Esophagus squamous epithelium (tissue), 5 donors: ENCODE results near the gene AMH. TPM values are rescaled to one million over a fixed set of nuclear protein-coding genes. Genes with fewer than 3 reads are reported as not detected.
"Not testable (repeated sequence)": the region's sequence is repeated elsewhere in the genome, so short reads cannot be mapped to it uniquely, and the experiment has no call there.

ENCODE experiments used
- DNase-seq: peaks from one replicate; lab custom pipeline; 2025; lab: John Stamatoyannopoulos, UW
- H3K27ac ChIP-seq, 4 donors: fragments of 200-600 bp; sonication (generic); one replicate each; pipeline ENCODE4 v1.5.1; 2016 to 2019; ENCODE audit warnings: mild to moderate bottlenecking in 1 of 4
- H3K27me3 ChIP-seq, 4 donors: fragments of 200-600 bp; sonication (generic); 1 replicate in 3 of 4; 2 replicates in 1 of 4; pipeline versions ENCODE4 v1.5.1 to v1.6.0; 2017 to 2021; ENCODE audit warnings: antibody characterized with exemption in 1 of 4
- H3K36me3 ChIP-seq, 3 donors: fragments of 200-600 bp; sonication (generic); one replicate each; pipeline ENCODE4 v1.5.1; 2016 to 2019
- H3K4me1 ChIP-seq, 3 donors: fragments of 200-600 bp; sonication (generic); one replicate each; pipeline ENCODE4 v1.5.1; 2017 to 2019
- H3K4me3 ChIP-seq, 4 donors: fragments of 200-600 bp; sonication (generic); 1 replicate in 3 of 4; 2 replicates in 1 of 4; pipeline ENCODE4 v1.5.1; 2016 to 2019; ENCODE audit warnings: mild to moderate bottlenecking in 2 of 4, moderate library complexity in 1 of 4
- H3K9me3 ChIP-seq, 3 donors: fragments of 200-600 bp; sonication (generic); one replicate each; pipeline ENCODE4 v1.5.1; 2016 to 2019
- POLR2A ChIP-seq, 4 donors: fragments of 450-650 bp; IDR thresholded peaks; one replicate each; pipeline ENCODE4 v1.6.1; 2017; ENCODE audit warnings: antibody characterized with exemption in 4 of 4, mild to moderate bottlenecking in 4 of 4, moderate library complexity in 3 of 4
- WGBS, 2 donors: methylation state at CpG; one replicate each; pipeline ENCODE4 v1.1.5; 2018; 5-methylcytosine and 5-hydroxymethylcytosine counted together
- intact Hi-C: fragments of 100-400 bp; cut with DNase I; formaldehyde crosslinking; loops from one replicate; pipeline ENCODE4 v1.15.0; 2022
- total RNA-seq, 4 donors: library from RNA; depleted of rRNA; stranded (reverse); fragments of >200 nt; gene quantifications; one replicate each; pipeline ENCODE4 v1.1.0, GENCODE V29; 2016
- TF ChIP-seq, protein P1 (sequence below), 6 experiments: fragments of 450-650 bp in 4 of 6; fragments of 200-600 bp in 2 of 6; sonication (generic) in 2 of 6; IDR thresholded peaks; one replicate each; pipeline ENCODE4 v1.5.1; 2016 to 2019; ENCODE audit warnings: antibody characterized with exemption in 6 of 6, mild to moderate bottlenecking in 4 of 6, moderate library complexity in 4 of 6
- donor health status: DM: yes; HTN: yes; CAD: no.

AMH gene
- total RNA-seq = 1 to 10 TPM in 1 of 4 donors, under 1 TPM in 2, not detected in 1; 0.76 to 1.1 (median 0.88) TPM

DNA sequence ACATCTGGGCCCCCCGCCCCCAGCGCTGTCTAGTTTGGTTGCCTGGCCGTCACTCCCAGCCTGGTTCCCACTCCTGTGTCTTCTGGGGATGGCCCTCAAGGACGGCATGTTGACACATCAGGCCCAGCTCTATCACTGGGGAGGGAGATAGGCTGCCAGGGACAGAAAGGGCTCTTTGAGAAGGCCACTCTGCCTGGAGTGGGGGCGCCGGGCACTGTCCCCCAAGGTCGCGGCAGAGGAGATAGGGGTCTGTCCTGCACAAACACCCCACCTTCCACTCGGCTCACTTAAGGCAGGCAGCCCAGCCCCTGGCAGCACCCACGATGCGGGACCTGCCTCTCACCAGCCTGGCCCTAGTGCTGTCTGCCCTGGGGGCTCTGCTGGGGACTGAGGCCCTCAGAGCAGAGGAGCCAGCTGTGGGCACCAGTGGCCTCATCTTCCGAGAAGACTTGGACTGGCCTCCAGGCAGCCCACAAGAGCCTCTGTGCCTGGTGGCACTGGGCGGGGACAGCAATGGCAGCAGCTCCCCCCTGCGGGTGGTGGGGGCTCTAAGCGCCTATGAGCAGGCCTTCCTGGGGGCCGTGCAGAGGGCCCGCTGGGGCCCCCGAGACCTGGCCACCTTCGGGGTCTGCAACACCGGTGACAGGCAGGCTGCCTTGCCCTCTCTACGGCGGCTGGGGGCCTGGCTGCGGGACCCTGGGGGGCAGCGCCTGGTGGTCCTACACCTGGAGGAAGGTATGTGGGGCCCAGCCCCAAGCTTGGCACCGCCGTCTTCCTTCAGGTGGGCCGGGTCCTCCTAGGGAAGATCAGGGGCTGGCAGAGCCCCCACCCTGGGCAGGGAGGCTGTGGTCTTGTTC, at the start of gene AMH:
Gene AMH, plus strand, starts transcription at position 314 of the 857 bp plus-strand sequence. Its CDS starts 10 bp downstream, at position 324.
- no peak for TF ChIP-seq POLR2A (IDR thresholded peaks at IDR 0.05)
- TF ChIP-seq, protein P1, sequence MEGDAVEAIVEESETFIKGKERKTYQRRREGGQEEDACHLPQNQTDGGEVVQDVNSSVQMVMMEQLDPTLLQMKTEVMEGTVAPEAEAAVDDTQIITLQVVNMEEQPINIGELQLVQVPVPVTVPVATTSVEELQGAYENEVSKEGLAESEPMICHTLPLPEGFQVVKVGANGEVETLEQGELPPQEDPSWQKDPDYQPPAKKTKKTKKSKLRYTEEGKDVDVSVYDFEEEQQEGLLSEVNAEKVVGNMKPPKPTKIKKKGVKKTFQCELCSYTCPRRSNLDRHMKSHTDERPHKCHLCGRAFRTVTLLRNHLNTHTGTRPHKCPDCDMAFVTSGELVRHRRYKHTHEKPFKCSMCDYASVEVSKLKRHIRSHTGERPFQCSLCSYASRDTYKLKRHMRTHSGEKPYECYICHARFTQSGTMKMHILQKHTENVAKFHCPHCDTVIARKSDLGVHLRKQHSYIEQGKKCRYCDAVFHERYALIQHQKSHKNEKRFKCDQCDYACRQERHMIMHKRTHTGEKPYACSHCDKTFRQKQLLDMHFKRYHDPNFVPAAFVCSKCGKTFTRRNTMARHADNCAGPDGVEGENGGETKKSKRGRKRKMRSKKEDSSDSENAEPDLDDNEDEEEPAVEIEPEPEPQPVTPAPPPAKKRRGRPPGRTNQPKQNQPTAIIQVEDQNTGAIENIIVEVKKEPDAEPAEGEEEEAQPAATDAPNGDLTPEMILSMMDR (IDR thresholded peaks at IDR 0.05) = no peak
- peaks cover 32 to 53% (median 45%) of the 10 kb centered on the region in 3 donors for H3K36me3 ChIP-seq
- peaks cover 23 to 60% (median 29%) of the 10 kb centered on the region in 4 donors for H3K27me3 ChIP-seq
- no peak for DNase-seq
- H3K4me1 ChIP-seq = peaks cover 27 to 60% (median 43%) of the 10 kb centered on the region in 3 donors
- 61 to 70% methylated on average over 3 to 4 of the region's 27 CpGs for whole genome bisulfite sequencing, 2 donors
- H3K27ac ChIP-seq = no peak within 1 kb of the TSS
- H3K4me3 ChIP-seq = no peak within 1 kb of the TSS
- H3K9me3 ChIP-seq = no peaks in the 10 kb centered on the region
- intact Hi-C loops = no loop called here

DNA sequence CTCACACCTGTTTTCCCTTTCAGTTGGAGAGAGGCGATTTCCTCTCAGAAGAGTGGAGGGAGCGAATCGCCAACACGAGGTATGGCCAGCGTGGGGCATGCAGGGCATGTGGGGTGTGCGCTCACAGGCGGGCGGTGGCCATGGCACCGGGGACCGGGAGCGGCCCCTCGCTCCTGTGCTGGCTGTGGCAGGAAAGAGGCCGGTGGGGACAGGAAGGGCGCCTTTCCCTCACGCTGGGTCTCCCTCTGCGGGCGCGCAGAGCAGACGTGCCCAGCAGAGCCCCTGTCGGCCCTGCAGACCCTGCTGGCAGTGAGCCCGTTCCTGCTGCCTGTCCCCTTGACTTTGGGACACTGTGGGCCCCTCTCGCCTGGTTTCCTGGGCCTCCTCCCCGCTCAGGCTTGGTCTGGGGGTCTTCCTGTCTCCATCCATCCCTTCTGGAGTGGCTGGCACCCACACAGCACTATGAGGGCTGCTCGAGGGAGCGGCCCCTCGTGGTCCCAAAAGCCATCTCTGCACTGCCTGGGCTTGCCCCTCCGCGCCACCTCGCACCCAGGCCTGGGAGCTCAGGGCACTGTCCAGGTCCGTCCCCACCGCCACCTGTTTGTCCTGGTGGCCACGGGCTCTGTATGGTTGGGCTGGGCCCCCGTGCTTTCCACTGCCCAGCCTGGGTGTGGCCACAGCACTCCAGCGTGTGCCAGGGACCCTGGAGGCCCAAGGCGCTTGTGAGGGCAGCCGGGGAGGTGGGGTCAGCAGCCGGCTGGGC, 49.1 kb upstream of the AMH start:
- intact Hi-C loops = no loop called here
- Histone ChIP-seq H3K36me3 (peaks cover 3 to 85% (median 5%) of the 10 kb centered on the region in 3 donors), H3K9me3 (no peaks in the 10 kb centered on the region), H3K4me1 (peaks cover 13 to 40% (median 13%) of the 10 kb centered on the region in 3 donors), H3K27ac (no peak overlapping the region), H3K27me3 (no peaks in the 10 kb centered on the region), H3K4me3 (no peak overlapping the region)
- DNase-seq = no peak
- TF ChIP-seq, protein P1 (IDR thresholded peaks at IDR 0.05) = no peak
- no peak for TF ChIP-seq POLR2A (IDR thresholded peaks at IDR 0.05)
- WGBS, 2 donors = 78 to 82% methylated on average over 8 to 12 of the region's 37 CpGs

DNA sequence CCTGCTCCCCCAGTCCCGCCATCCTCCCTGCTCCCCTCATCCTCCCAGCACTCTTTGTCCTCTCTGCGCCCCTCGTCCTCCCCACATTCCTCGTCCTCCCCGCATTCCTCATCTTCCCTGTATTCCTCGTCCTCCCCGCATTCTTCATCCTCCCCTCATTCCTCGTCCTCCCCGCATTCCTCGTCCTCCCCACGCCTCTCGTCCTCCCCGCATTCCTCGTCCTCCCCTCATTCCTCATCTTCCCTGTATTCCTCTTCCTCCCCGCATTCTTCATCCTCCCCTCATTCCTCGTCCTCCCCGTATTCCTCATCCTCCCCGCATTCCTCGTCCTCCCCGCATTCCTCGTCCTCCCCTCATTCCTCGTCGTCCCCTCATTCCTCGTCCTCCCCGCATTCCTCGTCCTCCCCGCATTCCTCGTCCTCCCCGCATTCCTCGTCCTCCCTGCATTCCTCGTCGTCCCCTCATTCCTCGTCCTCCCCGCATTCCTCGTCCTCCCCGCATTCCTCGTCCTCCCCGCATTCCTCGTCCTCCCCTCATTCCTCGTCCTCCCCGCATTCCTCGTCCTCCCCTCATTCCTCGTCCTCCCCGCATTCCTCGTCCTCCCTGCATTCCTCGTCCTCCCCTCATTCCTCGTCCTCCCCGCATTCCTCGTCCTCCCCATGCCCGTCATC, 48.4 kb upstream of the AMH start:
- H3K27ac ChIP-seq, H3K9me3 ChIP-seq, H3K27me3 ChIP-seq, H3K4me3 ChIP-seq, DNase-seq, intact Hi-C loops: not testable (repeated sequence)
- H3K4me1 ChIP-seq = peaks cover 13 to 47% (median 14%) of the 10 kb centered on the region in 3 donors
- H3K36me3 ChIP-seq = peaks cover 3 to 78% (median 4%) of the 10 kb centered on the region in 3 donors
- WGBS, 2 donors = 94 to 95% methylated on average over 47 to 50 of the region's 50 CpGs

DNA sequence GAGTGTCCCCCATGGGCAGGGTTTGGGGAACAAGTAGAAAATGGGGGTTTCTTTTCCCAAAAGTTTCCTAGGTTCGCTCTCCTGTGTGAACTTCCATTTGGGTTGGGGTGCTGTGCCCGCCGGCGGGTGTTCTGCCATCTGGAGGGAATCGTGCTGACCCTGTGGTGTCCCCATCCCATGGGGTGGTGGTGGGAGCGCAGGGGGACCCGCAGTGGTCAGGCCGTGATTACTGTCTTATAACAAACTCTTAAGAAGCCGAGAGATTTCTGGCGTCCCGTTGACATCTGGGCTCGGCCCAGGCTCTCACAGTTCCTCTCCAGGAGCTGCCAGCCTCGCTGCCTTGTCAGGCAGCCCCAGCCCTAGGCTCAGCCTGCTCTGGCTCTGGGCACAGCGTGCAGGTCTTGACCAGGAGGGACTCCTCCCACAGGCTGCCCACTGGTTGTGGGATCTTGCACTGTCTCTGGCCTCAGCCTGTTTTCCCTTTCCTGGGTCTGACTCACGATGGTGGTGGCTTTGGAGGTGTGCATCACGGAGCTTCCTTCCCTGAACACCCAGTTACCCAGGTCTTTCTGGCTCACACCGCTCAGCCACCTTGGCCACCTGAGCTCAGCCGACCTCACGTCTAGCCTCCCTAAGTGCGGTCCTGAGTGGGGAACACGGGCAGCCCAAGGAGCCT, 47.5 kb upstream of the AMH start:
- intact Hi-C loops = no loop called here
- no peaks in the 10 kb centered on the region for H3K9me3 ChIP-seq
- H3K27ac ChIP-seq = peak overlapping the region; percentile 29 to 80 (median 63)
- H3K36me3 ChIP-seq = peaks cover 0 to 72% (median 3%) of the 10 kb centered on the region in 3 donors
- no peak for DNase-seq
- WGBS, 2 donors = 80 to 86% methylated on average over 2 to 14 of the region's 21 CpGs
- H3K27me3 ChIP-seq = no peaks in the 10 kb centered on the region
- H3K4me1 ChIP-seq = peaks cover 13 to 56% (median 14%) of the 10 kb centered on the region in 3 donors
- H3K4me3 ChIP-seq = no peak overlapping the region
- TF ChIP-seq POLR2A (IDR thresholded peaks at IDR 0.05) = no peak
- TF ChIP-seq, protein P1 (IDR thresholded peaks at IDR 0.05) = no peak

DNA sequence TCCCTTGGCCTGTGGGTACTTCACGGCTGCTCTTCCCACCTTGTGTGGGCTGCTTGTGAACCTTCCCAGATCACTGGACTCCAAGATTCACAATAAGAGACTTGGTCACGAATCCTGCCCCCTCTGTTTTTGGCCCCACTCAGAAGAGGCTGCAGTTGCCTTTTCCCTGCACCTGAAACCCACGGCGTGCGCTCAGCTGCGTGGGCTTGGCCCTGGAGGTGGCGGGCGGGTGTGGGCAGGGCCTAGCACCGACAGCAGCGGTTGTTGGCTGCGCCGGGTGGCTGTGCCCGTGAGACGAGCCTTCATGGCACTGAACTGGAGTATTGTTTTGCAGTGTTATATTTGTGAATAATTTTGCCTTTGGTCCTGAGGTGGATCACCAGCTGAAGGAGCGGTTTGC, 46.8 kb upstream of the AMH start:
- TF ChIP-seq, protein P1 (IDR thresholded peaks at IDR 0.05) = no peak
- TF ChIP-seq POLR2A (IDR thresholded peaks at IDR 0.05) = no peak
- DNase-seq = no peak
- Histone ChIP-seq H3K9me3 (no peaks in the 10 kb centered on the region), H3K27me3 (no peaks in the 10 kb centered on the region), H3K36me3 (peaks cover 5 to 72% (median 9%) of the 10 kb centered on the region in 3 donors), H3K27ac (peak overlapping the region; percentile 21 to 80 (median 63)), H3K4me3 (no peak overlapping the region), H3K4me1 (peaks cover 13 to 59% (median 14%) of the 10 kb centered on the region in 3 donors)
- 20 to 57% methylated on average over 1 to 11 of the region's 15 CpGs for WGBS, 2 donors
- intact Hi-C loops = no loop called here
